Keratinocyte (primary cell): ENCODE data around the gene MAB21L3. TPM values are rescaled to one million over a fixed set of nuclear protein-coding genes. Genes with fewer than 3 reads are reported as not detected.

ENCODE experiments used
- DNase-seq: peaks from one replicate; pipeline ENCODE4 v3.0.0-alpha.2; 2011; ENCODE audit warnings: low read depth, missing footprints, low spot score
- FAIRE-seq: peaks from 2 replicates; lab custom pipeline; 2011; peaks lifted over from hg19 to GRCh38; lab: Jason Lieb, UNC
- H2AFZ ChIP-seq: 2 replicates; pipeline ENCODE4 v1.6.0; 2012; ENCODE audit warnings: low read length, control low read depth, inconsistent platforms; ENCODE audit not compliant: control insufficient read depth
- H3K27ac ChIP-seq: 2 replicates; pipeline ENCODE4 v1.5.1; 2011; ENCODE audit warnings: low read length; ENCODE audit not compliant: control insufficient read depth, insufficient read depth
- H3K27me3 ChIP-seq: 3 replicates; pipeline ENCODE4 v1.6.0; 2011; ENCODE audit warnings: low read length; ENCODE audit not compliant: control insufficient read depth, insufficient read depth; ENCODE audit errors: extremely low read depth
- H3K36me3 ChIP-seq, 2 experiments: 2 replicates in 1 of 2; 3 replicates in 1 of 2; pipeline ENCODE4 v1.5.1; 2011; ENCODE audit warnings: low read length in 2 of 2, mild to moderate bottlenecking in 1 of 2; ENCODE audit not compliant: control insufficient read depth in 2 of 2, insufficient read depth in 2 of 2; ENCODE audit errors: extremely low read depth in 1 of 2
- H3K4me1 ChIP-seq: 3 replicates; pipeline ENCODE4 v1.5.1; 2011; ENCODE audit warnings: low read length; ENCODE audit not compliant: control insufficient read depth, insufficient read depth; ENCODE audit errors: extremely low read depth
- H3K4me2 ChIP-seq: 3 replicates; pipeline ENCODE4 v1.6.0; 2011; ENCODE audit warnings: low read depth, low read length; ENCODE audit not compliant: control insufficient read depth, insufficient read depth; ENCODE audit errors: extremely low read depth
- H3K4me3 ChIP-seq, 3 experiments: fragments of 200-600 bp in 1 of 3; sonication (generic) in 1 of 3; 2 replicates in 2 of 3; 3 replicates in 1 of 3; pipeline ENCODE4 v1.5.1; 2011 to 2016; ENCODE audit warnings: low read length in 3 of 3, mild to moderate bottlenecking in 3 of 3, control low read depth in 2 of 3, inconsistent platforms in 1 of 3, low read depth in 1 of 3, mixed read lengths in 1 of 3, mixed run types in 1 of 3, moderate library complexity in 1 of 3; ENCODE audit not compliant: control insufficient read depth in 2 of 3, insufficient read depth in 2 of 3; ENCODE audit errors: extremely low read depth in 1 of 3
- H3K79me2 ChIP-seq: 2 replicates; pipeline ENCODE4 v1.6.0; 2012; ENCODE audit warnings: low read length; ENCODE audit not compliant: control insufficient read depth, insufficient read depth
- H3K9ac ChIP-seq: 3 replicates; pipeline ENCODE4 v1.6.0; 2011; ENCODE audit warnings: low read length; ENCODE audit not compliant: control insufficient read depth, insufficient read depth; ENCODE audit errors: extremely low read depth
- H3K9me1 ChIP-seq: 3 replicates; pipeline ENCODE4 v1.6.0; 2011; ENCODE audit warnings: low read length; ENCODE audit not compliant: control insufficient read depth, insufficient read depth; ENCODE audit errors: extremely low read depth
- H3K9me3 ChIP-seq: 2 replicates; pipeline ENCODE4 v1.5.1; 2012; ENCODE audit warnings: low read depth, low read length; ENCODE audit not compliant: control insufficient read depth
- H4K20me1 ChIP-seq: 3 replicates; pipeline ENCODE4 v1.6.0; 2011; ENCODE audit warnings: low read length; ENCODE audit not compliant: control insufficient read depth, insufficient read depth; ENCODE audit errors: extremely low read depth
- CTCF ChIP-seq, 3 experiments: IDR thresholded peaks in 1 of 3; conservative IDR thresholded peaks in 1 of 3; optimal IDR thresholded peaks in 1 of 3; 2 replicates in 2 of 3; 3 replicates in 1 of 3; pipeline versions ENCODE3 to v1.5.1; 2011; ENCODE audit warnings: low read length in 3 of 3, mild to moderate bottlenecking in 3 of 3, moderate library complexity in 2 of 3, control low read depth in 1 of 3, inconsistent platforms in 1 of 3; ENCODE audit not compliant: insufficient read depth in 2 of 3; ENCODE audit errors: extremely low read depth in 1 of 3
- EZH2 ChIP-seq: IDR thresholded peaks from one replicate; pipeline ENCODE4 v1.6.1; 2012; ENCODE audit warnings: inconsistent platforms, mild to moderate bottlenecking, low read length, moderate library complexity
- dilution Hi-C: fragments of 300-500 bp; cut with MboI; formaldehyde crosslinking; loops from one replicate; pipeline ENCODE4 v1.7.0; 2020; ENCODE audit warnings: low sequenced_read_pairs; ENCODE audit not compliant: extremely low pct_ligation_motif_present
- polyA plus RNA-seq, 5 experiments: library from polyadenylated mRNA; depleted of rRNA in 3 of 5; stranded (reverse) in 3 of 5; stranded (forward) in 1 of 5; unstranded in 1 of 5; fragments of >200 nt; gene quantifications; 1 replicate in 1 of 5; 2 replicates in 3 of 5; 3 replicates in 1 of 5; pipeline versions ENCODE4 v1.2.1 to v1.2.3, GENCODE V29; 2011 to 2012; ENCODE audit warnings: missing spikeins in 2 of 5, low read depth in 1 of 5, low replicate concordance in 1 of 5

Gene MAB21L3
- polyA plus RNA-seq, 1 donor (not counting 4 experiments of a cell fraction or from before 2014, with no cell fraction given) = 0.29 TPM

GRCh38 chr1:116161390-116161789 lies 50.2 kb downstream of the MAB21L3 start:
- no peaks in the 10 kb centered on the region for H3K9me1 ChIP-seq
- no peak overlapping the region for H3K4me3 ChIP-seq
- H3K79me2 ChIP-seq = no peaks in the 10 kb centered on the region
- FAIRE-seq (no peak), DNase-seq (no peak)
- H3K9ac ChIP-seq = no peak overlapping the region
- dilution Hi-C loops = no loop called here
- no peak overlapping the region for H2AFZ ChIP-seq
- TF ChIP-seq EZH2 (no peak), CTCF (optimal IDR thresholded peaks at IDR 0.05 in 1 of 3, IDR thresholded peaks at IDR 0.05 in 1 of 3, conservative IDR thresholded peaks at IDR 0.05 in 1 of 3; ENCODE audit: extremely low read depth in 1 of 3, insufficient read depth in 2 of 3, low read length in 3 of 3) (no peak)
- no peaks in the 10 kb centered on the region for H4K20me1 ChIP-seq
- H3K27me3 ChIP-seq = no peaks in the 10 kb centered on the region
- no peaks in the 10 kb centered on the region for H3K9me3 ChIP-seq
- H3K27ac ChIP-seq = no peak overlapping the region
- H3K36me3 ChIP-seq = no peaks in the 10 kb centered on the region
- no peaks in the 10 kb centered on the region for H3K4me1 ChIP-seq
- H3K4me2 ChIP-seq = no peak overlapping the region

- FAIRE-seq (no peak), DNase-seq (no peak)
- Histone ChIP-seq H4K20me1 (no peaks in the 10 kb centered on the region), H2AFZ (no peak overlapping the region), H3K79me2 (no peaks in the 10 kb centered on the region), H3K4me1 (no peaks in the 10 kb centered on the region), H3K36me3 (no peaks in the 10 kb centered on the region), H3K9me1 (no peaks in the 10 kb centered on the region), H3K9ac (no peak overlapping the region), H3K27me3 (no peaks in the 10 kb centered on the region), H3K4me2 (no peak overlapping the region), H3K27ac (no peak overlapping the region), H3K4me3 (no peak overlapping the region), H3K9me3 (no peaks in the 10 kb centered on the region)
- dilution Hi-C loops = no loop called here
- TF ChIP-seq EZH2 (no peak), CTCF (optimal IDR thresholded peaks at IDR 0.05 in 1 of 3, IDR thresholded peaks at IDR 0.05 in 1 of 3, conservative IDR thresholded peaks at IDR 0.05 in 1 of 3; ENCODE audit: extremely low read depth in 1 of 3, insufficient read depth in 2 of 3, low read length in 3 of 3) (no peak)
Measured at GRCh38 chr1:116161877-116162390, 50.7 kb downstream of the MAB21L3 start.
